Skeletal muscle satellite cell (primary cell): ENCODE results near the gene HRC.

ENCODE experiments used
- H3K27me3 ChIP-seq: 2 replicates; pipeline ENCODE4 v1.7.0; 2013; ENCODE audit warnings: low read length; ENCODE audit not compliant: control insufficient read depth, insufficient read depth
- H3K36me3 ChIP-seq: 2 replicates; pipeline ENCODE4 v1.7.0; 2013; ENCODE audit warnings: mild to moderate bottlenecking, control low read depth, low read length; ENCODE audit not compliant: insufficient read depth
- H3K4me1 ChIP-seq: 2 replicates; pipeline ENCODE4 v1.7.0; 2013; ENCODE audit warnings: low read length; ENCODE audit not compliant: control insufficient read depth, insufficient read depth
- H3K4me2 ChIP-seq: 2 replicates; pipeline ENCODE4 v1.7.0; 2013; ENCODE audit warnings: mild to moderate bottlenecking, low read length
- H3K4me3 ChIP-seq: 2 replicates; pipeline ENCODE4 v1.7.0; 2013; ENCODE audit warnings: low read length
- H3K9ac ChIP-seq: 2 replicates; pipeline ENCODE4 v1.7.0; 2013; ENCODE audit warnings: mild to moderate bottlenecking, low read depth, low read length, moderate library complexity
- H3K9me3 ChIP-seq: replicated peaks from 2 replicates; pipeline ENCODE4 v1.7.0; 2013; ENCODE audit warnings: mild to moderate bottlenecking, control low read depth, low read length

HRC gene

DNA sequence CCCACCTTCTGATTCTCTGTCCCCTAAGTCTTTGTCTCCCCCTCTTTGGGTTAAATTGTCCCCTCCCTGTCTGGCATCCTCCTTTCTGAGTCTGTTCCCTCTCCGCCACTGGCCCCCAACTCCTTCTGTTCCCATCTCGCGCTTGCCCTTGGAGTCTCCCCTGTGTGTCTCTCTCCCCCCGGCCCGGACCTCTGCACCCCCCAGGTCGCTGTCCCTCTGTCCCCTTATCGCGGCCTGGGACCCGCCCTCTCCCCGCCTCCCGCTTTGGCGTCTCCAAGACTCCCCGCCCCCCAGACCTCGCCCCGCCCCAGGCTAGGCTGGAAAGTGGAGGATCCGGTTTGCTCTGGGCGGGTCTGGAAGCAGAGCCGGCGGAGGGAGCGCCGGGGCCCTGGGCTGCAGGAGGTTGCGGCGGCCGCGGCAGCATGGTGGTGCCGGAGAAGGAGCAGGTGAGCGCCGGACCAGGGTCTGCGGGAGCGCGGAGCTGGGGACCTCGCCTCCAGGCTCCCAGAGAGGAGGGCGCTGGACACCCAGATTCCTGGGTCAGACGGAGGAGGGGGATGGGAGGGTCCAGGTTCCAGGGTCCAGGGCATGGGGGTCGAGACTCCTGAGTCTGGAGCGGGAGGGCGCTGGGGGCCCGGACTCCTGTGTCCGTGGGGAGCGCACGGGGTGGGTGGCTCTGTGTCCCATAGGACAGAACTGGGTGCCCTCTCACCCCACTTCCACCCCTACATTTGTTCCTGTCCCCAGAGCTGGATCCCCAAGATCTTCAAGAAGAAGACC is 2.4 kb upstream of the HRC start, which contains the start of gene TRPM4:
Gene TRPM4, plus strand, starts transcription at position 348 of the 780 bp plus-strand sequence. Its CDS starts 75 bp downstream, at position 423.
- Histone ChIP-seq H3K4me2 (peak within 1 kb of the TSS; percentile 89), H3K4me3 (peak within 1 kb of the TSS; percentile 99), H3K36me3 (peaks cover 3% of the 10 kb centered on the region), H3K27me3 (no peaks in the 10 kb centered on the region), H3K9ac (peak within 1 kb of the TSS; percentile 98), H3K9me3 (no peaks in the 10 kb centered on the region), H3K4me1 (peaks cover 13% of the 10 kb centered on the region)

DNA sequence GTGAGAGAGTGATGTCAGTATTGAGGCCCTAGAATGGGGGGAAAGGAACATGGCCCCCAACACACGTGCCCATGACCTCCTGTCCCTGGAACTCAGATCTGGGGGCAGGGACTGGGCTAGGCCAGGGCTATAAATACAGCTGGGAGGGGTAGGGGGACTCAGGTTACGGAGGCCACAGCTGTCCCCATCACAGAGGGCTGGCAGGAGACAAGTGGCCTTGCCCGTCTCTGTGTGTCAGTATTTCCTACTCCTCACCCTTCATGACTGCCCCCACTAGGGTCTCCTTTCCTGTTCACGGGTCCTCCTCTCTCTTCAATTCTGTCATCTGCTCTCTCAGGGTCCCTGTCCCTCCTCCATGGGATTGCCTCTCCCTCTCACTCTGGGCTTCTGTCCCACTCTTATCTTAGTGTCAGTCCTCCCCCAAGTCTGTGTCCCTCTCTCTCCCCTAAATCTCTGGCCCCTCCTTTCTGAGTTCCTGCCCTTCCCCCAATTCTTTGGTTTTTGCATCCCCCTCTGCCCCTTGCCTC is 687 bp upstream of the HRC start:
- H3K4me2 ChIP-seq, result no peak overlapping the region
- H3K4me1 ChIP-seq, result peaks cover 5% of the 10 kb centered on the region
- no peaks in the 10 kb centered on the region for H3K27me3 ChIP-seq
- no peaks in the 10 kb centered on the region for H3K36me3 ChIP-seq
- H3K9ac ChIP-seq, result no peak overlapping the region
- no peaks in the 10 kb centered on the region for H3K9me3 ChIP-seq
- H3K4me3 ChIP-seq, result no peak overlapping the region

DNA sequence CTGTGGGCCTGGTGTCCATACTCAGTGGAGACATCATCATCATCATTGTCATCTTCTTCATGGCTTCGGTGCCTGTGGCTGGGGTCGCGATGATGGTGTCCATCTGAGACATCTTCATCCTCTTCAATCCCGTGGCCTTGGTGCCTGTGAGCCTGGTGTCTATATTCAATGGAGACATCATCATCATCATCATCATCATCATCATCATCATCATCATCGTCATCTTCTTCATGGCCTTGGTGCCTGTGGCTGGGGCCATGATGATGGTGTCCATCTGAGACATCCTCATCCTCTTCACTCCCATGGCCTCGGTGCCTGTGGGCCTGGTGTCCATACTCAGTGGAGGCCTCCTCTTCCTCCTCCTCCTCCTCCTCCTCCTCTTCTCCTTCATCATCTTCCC is 917 bp downstream of the HRC start:
- Histone ChIP-seq H3K27me3 (no peaks in the 10 kb centered on the region), H3K9me3 (no peaks in the 10 kb centered on the region), H3K4me3 (no peak overlapping the region), H3K4me1 (peaks cover 14% of the 10 kb centered on the region), H3K9ac (no peak overlapping the region), H3K4me2 (no peak overlapping the region), H3K36me3 (no peaks in the 10 kb centered on the region)

DNA sequence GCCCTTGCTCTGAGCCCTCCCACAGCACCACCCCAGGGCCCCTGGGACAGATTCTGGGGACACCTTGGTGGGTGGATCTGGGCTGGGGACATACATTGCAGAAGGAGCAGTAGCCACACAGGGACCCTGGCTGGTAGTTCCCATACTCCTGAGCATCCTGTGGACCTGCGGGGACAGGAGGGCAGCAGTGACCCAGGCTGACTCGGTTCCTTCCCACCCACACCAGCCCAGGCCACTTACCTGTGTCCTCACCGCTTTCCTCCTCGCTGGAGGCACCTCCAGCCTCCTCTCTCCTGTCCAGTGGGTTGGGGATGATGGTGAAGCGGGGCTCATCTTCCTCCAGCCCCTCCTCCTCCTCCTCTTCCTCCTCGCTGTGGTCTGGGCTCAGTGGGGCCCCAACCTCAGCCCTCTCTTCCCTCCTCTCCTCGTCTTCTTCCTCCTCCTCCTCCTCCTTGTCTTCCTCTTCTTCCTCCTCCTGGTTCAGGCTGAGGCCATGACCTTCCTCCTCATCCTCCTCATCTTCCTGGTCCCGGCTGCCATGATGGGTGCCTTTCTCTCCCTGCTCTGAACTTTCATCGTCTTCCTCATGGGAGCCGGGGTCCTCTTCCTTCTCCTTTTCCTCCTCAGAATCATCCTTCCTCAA is 1.9 kb downstream of the HRC start:
- Histone ChIP-seq H3K4me3 (no peak overlapping the region), H3K9ac (no peak overlapping the region), H3K9me3 (no peaks in the 10 kb centered on the region), H3K4me2 (no peak overlapping the region), H3K4me1 (peaks cover 14% of the 10 kb centered on the region), H3K27me3 (no peaks in the 10 kb centered on the region), H3K36me3 (no peaks in the 10 kb centered on the region)

DNA sequence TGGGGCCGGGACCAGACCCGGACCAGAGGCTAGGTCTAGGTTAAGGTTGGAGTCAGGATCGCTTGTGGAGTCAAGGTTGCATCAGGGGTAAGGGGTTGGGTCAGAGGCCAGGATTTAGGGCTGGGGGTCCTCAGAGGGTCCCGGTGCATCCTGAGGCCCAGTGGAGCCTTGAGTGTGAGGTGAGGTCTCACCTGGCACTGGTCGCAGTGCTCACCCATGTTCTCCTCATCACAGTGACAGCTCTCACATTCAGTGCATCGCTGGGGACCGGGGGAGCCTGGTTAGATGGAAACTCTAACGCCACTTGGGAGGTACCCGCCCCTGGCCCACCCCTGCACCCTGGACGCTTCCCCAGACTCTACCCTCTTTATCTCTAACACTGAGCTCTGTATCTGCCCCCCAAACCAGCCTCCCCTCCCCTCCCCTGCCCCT is 3.1 kb downstream of the HRC start:
- H3K27me3 ChIP-seq, result no peaks in the 10 kb centered on the region
- H3K9ac ChIP-seq, result no peak overlapping the region
- H3K36me3 ChIP-seq, result no peaks in the 10 kb centered on the region
- no peak overlapping the region for H3K4me3 ChIP-seq
- H3K4me1 ChIP-seq, result peaks cover 13% of the 10 kb centered on the region
- no peak overlapping the region for H3K4me2 ChIP-seq
- H3K9me3 ChIP-seq, result no peaks in the 10 kb centered on the region

DNA sequence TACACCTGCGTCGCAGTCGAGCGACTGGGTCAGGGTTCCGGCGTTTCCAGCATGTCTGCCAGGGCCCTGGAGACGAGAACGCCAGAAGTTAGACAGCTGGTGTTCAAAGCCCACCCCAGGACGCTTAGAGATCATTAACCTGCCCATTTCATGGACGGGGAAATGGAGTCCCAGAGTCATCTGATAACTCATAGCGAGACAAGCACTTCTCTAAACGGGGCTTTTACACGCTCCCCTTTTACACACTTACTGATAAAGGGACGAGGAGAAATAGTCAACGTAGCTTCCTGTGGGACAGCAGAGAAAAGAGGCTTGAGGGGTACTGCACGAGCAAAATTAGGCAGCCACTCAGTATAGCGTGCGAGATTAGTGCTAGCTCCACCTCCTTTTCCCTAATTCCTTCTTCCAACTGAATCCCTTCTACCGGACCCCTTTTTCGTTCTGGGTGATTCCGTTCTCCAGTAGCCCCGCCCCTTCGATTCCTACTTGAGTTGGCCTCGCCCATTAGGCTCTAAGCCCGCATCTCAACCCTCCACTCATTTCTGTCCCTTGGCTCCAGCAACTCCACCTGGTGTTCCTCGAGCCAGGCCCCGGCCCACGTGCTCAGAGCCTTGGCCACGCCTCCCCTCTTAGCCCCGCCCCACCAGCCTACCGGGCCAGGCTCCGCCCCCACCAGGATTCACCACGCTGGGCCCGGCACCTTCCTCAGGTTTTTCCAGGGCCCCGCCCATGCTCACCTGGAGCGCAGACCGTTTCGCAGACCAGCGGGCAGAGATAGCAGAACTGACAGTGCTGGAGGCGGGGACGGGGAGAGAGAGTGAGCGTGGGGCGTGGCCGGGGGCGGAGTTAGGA is 3.7 kb downstream of the HRC start:
- no peaks in the 10 kb centered on the region for H3K27me3 ChIP-seq
- no peak overlapping the region for H3K9ac ChIP-seq
- peak overlapping the region; percentile 98 for H3K4me2 ChIP-seq
- no peaks in the 10 kb centered on the region for H3K36me3 ChIP-seq
- no peak overlapping the region for H3K4me3 ChIP-seq
- H3K4me1 ChIP-seq, result peaks cover 13% of the 10 kb centered on the region
- H3K9me3 ChIP-seq, result no peaks in the 10 kb centered on the region

DNA sequence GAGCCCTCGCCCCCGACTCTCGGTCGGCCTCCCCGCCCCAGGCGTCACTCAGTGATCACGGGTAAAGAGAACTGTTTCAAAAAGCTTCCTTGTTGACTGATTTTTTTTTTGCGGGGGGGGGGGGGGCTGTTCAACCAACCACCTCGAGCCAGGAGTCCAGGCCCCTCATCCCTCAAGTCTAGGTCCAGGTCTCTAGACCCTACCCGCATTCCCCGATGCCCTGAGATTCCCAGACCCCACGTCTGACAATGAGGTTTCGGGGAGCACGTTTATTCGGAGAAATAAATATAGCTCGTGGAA is 4.3 kb downstream of the HRC start:
- Histone ChIP-seq H3K9ac (peak overlapping the region; percentile 84), H3K4me2 (peak overlapping the region; percentile 98), H3K4me1 (peaks cover 17% of the 10 kb centered on the region), H3K27me3 (no peaks in the 10 kb centered on the region), H3K9me3 (no peaks in the 10 kb centered on the region), H3K4me3 (peak overlapping the region; percentile 87), H3K36me3 (no peaks in the 10 kb centered on the region)

DNA sequence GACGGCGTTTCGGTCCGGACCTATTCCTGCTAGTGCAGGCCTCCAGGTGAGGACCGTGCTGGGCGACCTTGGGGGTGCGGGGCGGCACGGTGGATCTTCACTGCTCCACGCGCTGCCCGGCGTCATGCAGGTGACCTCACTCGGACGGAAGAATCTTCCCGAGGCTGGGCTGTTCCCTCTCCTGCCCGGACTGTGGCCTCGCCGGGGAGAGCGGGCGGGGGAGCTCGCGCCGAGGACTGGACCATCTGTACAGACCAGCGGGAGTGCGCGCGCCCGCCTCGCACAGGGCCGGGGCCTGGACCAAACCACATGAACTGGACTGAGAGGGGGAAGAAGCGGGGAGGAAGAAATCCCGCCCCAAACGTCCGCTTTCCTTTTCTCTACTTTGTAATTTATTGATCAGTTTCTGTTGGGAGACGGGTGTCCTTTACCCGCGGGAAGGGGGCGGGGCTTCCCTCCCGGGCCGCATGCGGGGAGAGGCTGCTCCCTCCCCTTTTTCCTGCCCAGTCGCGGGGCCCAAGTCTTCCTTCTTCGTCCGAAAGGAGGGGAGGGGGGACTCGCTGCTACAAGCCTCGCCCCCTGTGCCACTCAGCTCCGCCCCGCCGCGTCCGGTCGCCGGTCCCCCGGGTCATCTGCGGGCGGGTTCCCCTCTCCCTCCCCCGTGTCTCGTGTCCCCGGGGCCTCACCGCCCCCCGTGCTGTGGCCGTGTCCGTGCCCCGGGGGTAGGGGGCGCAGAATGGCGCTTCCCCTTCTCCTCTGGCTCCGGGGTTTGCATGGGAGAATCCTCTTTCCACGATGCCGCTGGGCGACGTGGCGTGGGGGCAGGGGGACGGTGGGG is 4.9 kb downstream of the HRC start:
- Histone ChIP-seq H3K4me2 (peak overlapping the region; percentile 98), H3K9me3 (no peaks in the 10 kb centered on the region), H3K9ac (peak overlapping the region; percentile 84), H3K36me3 (no peaks in the 10 kb centered on the region), H3K4me3 (peak overlapping the region; percentile 87), H3K4me1 (peaks cover 21% of the 10 kb centered on the region), H3K27me3 (no peaks in the 10 kb centered on the region)

DNA sequence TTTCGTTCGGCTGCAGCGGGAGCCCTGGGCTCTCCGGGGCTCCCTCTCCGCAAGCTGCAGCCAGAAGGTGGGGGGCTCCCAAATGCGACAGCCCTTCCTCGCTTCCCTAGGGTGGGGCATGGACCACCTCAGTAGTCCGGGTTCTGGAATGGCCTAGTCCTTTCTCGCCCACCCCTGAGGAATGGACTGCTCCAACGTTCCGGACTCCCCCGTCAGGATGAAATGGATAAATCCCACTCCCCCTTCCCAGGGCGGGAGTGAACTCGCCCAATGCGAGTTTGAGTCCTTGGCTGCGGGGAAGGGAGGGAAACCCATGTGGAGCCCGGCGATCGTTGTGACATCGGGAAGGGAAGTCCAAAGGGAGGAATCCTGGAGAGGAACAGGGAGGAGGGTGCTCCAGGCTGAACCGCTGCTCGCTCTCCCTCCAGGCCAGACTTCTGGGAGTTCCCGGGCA is 5.5 kb downstream of the HRC start:
- H3K4me3 ChIP-seq, result peak overlapping the region; percentile 87
- H3K4me2 ChIP-seq, result peak overlapping the region; percentile 98
- peak overlapping the region; percentile 84 for H3K9ac ChIP-seq
- H3K27me3 ChIP-seq, result no peaks in the 10 kb centered on the region
- H3K36me3 ChIP-seq, result no peaks in the 10 kb centered on the region
- no peaks in the 10 kb centered on the region for H3K9me3 ChIP-seq
- H3K4me1 ChIP-seq, result peaks cover 21% of the 10 kb centered on the region

DNA sequence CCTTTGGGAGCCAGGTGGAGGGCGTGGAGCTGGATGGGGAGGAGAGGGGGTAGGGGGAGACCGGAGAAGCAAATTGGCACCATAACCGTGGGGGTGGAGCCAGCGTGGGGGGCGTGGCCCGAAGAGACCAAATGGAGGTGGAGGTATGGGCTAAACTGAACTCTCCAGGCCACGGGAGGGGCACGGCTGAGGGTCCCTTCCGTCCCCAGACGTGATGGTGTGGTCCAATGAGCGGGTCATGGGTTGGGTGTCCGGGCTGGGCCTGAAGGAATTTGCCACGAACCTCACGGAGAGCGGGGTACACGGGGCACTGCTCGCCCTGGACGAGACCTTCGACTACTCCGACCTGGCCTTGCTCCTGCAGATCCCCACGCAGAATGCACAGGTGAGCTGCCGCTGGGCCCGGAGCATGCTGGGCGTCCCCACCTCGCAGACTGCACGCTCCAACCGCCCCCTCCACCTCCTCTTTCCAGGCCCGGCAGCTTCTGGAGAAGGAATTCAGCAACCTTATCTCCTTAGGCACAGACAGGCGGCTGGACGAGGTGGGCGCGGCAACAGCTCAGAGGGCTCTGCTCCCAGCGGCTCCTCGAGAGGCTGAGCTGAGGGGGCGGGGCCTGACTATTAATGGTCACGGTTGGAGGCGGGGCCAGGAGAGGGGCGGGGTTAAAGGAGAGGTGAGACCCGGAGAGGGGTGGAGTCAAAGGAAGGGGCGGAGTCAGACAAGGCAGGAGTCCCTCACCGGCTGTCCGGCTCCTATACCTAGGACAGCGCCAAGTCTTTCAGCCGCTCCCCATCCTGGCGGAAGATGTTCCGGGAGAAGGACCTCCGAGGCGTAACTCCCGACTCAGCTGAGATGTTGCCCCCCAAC is 6.2 kb downstream of the HRC start:
- H3K4me1 ChIP-seq, result peaks cover 21% of the 10 kb centered on the region
- H3K4me2 ChIP-seq, result peak overlapping the region; percentile 98
- no peaks in the 10 kb centered on the region for H3K9me3 ChIP-seq
- H3K4me3 ChIP-seq, result peak overlapping the region; percentile 87
- no peaks in the 10 kb centered on the region for H3K36me3 ChIP-seq
- peak overlapping the region; percentile 84 for H3K9ac ChIP-seq
- no peaks in the 10 kb centered on the region for H3K27me3 ChIP-seq
